GM12891 (cell line): ENCODE measurements around the gene C4orf51.
A peak's percentile ranks its signal among the peaks of the same experiment; 100 is the strongest.

Experiments
- DNase-seq: peaks from one replicate; pipeline ENCODE4 v3.0.0; 2011; ENCODE audit warnings: low spot score; ENCODE audit not compliant: insufficient read length
- FAIRE-seq: peaks from 2 replicates; lab custom pipeline; 2011; peaks lifted over from hg19 to GRCh38; lab: Jason Lieb, UNC
- PAX5 ChIP-seq: IDR thresholded peaks from 2 replicates; pipeline ENCODE4 v1.6.1; 2011; ENCODE audit warnings: low read length, moderate library complexity, mild to moderate bottlenecking; ENCODE audit not compliant: insufficient read depth, severe bottlenecking
- POLR2A ChIP-seq: IDR thresholded peaks from 2 replicates; pipeline ENCODE4 v1.6.1; 2011; ENCODE audit warnings: low read depth, low read length, control low read depth
- POLR2AphosphoS5 ChIP-seq: IDR thresholded peaks from 2 replicates; pipeline ENCODE4 v1.6.1; 2011; ENCODE audit warnings: low read depth, low read length, control low read depth
- POU2F2 ChIP-seq: IDR thresholded peaks from 2 replicates; pipeline ENCODE4 v1.6.1; 2011; ENCODE audit warnings: low read depth, mild to moderate bottlenecking, control low read depth, low read length, moderate library complexity
- SPI1 ChIP-seq: IDR thresholded peaks from 2 replicates; pipeline ENCODE4 v1.6.1; 2011; ENCODE audit warnings: low read depth, low read length, control low read depth
- TAF1 ChIP-seq: IDR thresholded peaks from 2 replicates; pipeline ENCODE4 v1.6.1; 2011; ENCODE audit warnings: low read depth, low read length, control low read depth

The C4orf51 gene

DNA sequence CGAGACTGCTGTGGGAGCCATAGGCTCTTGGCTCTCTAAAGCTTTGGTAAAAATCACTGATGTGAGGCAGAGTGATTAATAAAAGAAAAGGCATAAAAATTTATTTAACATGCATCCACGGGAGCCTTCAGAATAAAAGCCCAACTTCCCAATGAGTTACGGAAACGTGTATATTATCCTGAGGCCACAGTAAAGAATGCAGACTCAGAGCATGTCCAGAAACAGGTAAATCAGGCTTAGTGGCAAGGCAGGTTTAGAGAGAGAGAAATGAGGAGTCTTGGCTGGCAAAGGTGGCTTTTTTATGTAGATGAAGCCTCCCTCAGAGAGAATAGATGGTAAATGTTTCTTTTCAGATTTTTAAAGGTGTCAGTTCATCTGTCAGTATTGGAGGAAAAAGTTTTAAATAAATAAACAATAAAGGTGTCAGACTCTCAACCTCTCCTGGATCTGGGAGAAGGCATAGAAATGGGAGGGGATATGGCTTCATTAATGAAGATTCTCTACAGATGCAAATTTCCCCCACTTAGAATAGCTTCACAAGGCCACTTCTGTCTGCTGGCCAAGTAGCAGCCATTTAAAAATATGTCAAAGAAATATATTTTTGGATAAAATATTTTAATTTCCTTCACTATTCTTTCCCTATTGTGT lies 24.0 kb downstream of the C4orf51 start:
- DNase-seq (no peak), FAIRE-seq (no peak)
- no peak for TF ChIP-seq TAF1
- no peak for TF ChIP-seq POLR2AphosphoS5
- TF ChIP-seq POLR2A = no peak
- TF ChIP-seq PAX5 = no peak
- no peak for TF ChIP-seq POU2F2
- no peak for TF ChIP-seq SPI1

DNA sequence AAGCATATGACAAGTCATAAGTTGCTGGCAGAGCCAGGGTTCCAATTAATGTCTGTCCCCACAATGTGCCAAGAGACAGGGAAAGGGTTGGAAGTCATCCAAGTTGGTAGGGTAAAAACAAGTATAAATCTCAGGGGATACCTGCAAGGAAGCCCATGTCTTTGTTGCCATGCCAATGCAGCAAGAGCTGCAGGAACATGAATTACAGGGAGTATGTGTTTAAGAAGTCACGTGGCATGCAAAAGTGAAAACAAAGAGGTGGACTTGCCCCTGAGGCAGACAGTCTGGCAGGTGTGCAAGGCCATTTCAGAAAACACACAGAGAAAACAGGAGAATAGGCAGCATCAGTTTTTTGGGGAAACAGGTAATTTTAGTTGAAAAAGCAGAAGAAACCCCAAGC lies 29.4 kb downstream of the C4orf51 start:
- TF ChIP-seq POLR2AphosphoS5 (no peak), POLR2A (no peak), PAX5 (no peak), SPI1 (no peak), TAF1 (no peak), POU2F2 (no peak)
- FAIRE-seq = no peak
- DNase-seq = no peak

DNA sequence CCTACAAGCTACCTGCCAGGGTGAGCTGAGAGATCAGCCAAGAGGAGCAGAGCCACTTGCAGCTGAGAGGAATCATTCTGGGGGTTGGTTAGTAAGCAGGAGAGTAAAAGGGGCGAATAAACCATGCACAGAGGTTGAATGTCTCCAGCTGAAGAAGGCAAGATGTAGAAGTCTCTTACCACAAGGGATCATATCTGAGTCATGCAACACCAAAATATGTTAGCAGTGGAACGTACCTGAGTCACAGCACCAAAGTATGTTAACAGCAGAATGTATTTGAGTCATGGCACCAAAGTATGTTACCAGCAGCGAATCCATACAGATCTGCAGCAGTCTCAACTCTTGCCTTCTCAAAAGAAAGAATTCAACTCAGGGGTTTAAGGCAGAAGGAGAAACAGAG lies 29.9 kb downstream of the C4orf51 start:
- TF ChIP-seq PAX5 (no peak), TAF1 (no peak)
- DNase-seq (no peak), FAIRE-seq (peak; percentile 13)

DNA sequence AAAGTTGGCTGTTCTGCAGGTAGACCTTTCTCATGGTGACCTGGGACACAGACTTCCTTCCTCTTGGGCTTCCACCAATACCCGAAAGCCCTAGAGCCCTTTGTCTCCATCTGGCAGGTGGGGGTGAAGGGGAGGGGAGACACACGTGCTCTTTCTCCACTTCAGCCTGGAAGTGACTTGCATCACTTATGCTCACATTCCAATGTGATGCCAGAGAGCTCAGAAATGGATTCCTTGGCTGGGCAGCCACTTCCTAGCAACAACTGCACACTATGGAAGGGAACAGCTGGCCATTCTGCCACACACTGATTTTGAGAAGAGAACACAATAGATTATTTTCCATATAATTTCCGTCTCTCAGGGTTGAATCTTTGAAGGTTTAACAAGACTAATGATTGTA lies 36.3 kb downstream of the C4orf51 start:
- FAIRE-seq = no peak
- DNase-seq = no peak
- TF ChIP-seq TAF1 = no peak
- TF ChIP-seq SPI1 = no peak
- no peak for TF ChIP-seq POLR2A
- no peak for TF ChIP-seq PAX5
- no peak for TF ChIP-seq POU2F2
- no peak for TF ChIP-seq POLR2AphosphoS5

DNA sequence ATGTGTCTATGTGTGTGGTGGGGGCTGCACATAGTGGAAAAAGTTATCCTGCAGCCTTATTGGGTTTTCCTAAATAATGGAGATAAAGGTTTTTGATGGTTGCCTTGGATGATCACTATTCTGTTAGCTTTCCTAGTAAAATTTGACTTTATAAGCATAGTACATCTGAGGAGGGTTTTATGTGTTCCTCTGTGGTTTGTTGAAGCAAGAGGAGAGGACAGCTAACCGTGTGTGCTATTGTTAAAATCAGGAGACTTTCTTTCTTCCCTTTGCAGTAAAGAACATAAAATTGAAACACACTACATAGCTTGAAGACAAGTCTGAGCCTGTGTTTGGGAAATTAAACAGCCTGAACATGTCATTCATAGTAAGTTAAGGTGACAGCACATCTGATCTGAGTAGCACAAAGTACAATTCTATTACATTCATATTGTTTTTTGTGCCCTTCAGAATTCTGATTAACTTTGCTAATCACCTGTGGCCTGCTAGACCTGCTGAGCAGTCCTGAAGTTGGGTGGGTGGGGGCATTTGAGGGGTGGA lies 36.8 kb downstream of the C4orf51 start:
- TF ChIP-seq TAF1 (no peak), POU2F2 (no peak), POLR2A (no peak), PAX5 (no peak), SPI1 (no peak)
- DNase-seq (no peak), FAIRE-seq (no peak)

DNA sequence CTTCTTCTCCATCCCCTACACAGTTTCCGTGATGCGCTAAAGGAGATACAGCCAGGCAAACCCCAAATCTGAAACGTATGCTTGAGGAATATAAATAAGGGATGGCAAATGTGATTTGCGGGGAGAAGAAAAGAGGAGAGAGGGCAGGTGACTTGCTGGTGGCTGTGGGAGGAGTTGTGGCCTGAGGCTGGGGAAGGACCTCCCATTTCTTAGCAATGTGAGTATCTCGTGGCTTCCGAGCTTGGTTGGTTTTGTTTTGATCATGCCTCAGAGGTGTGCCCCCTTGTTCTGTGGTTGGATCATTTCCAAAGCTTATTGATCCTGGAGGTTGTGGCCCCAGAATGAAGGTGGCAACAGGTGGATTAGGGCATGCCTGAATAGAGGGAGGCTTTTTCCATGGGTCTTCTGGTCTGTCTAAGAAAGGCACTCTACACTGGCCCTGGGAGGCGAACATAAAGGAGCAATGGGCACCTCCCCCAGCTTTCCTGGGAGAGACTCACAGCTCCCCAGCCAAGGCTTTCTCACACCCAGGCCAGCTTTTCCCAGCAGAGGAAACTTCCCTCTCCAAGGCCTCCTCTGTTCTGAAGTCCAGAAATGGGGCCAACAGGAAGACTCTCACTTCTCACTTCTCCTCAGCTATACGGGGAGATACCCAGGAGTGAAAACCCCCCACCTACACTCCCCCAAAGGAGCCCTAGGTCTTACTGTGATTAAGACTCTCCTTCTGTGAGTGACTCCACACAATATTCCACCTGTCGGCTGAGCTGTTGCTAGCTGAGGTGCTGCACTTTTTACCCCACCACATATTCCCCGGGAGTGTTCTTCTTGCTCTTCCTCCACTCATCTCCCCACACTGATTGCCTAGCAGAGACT lies 40.0 kb downstream of the C4orf51 start:
- FAIRE-seq = peak; percentile 79
- no peak for DNase-seq

DNA sequence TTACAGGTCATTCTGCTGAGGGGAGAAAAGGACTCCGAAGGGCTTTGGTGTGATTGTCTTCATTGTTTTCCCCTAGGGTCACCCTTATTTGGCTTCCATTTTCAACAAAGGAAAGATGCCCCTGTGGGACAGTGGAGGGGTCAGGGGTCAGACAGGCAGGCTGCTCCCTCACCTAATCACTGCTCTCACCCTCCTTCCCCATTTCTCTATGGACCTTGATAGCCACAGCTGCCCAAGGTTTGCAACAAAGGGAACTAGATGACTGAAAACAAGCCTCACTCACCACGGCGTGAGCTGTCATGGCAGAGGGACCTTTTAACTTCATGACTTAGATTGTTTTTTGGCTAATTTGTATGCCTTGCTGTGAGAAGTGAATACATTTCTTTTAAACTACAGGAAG lies 40.7 kb downstream of the C4orf51 start:
- no peak for TF ChIP-seq TAF1
- no peak for TF ChIP-seq PAX5
- TF ChIP-seq POU2F2 = no peak
- no peak for TF ChIP-seq POLR2A
- TF ChIP-seq POLR2AphosphoS5 = no peak
- TF ChIP-seq SPI1 = no peak
- DNase-seq (no peak), FAIRE-seq (no peak)

More for the DNA sequence above, 40.0 kb downstream of the C4orf51 start:
- peak; percentile 85 for TF ChIP-seq SPI1
- no peak for TF ChIP-seq TAF1
- TF ChIP-seq PAX5 = no peak
- TF ChIP-seq POLR2AphosphoS5 = no peak

DNA sequence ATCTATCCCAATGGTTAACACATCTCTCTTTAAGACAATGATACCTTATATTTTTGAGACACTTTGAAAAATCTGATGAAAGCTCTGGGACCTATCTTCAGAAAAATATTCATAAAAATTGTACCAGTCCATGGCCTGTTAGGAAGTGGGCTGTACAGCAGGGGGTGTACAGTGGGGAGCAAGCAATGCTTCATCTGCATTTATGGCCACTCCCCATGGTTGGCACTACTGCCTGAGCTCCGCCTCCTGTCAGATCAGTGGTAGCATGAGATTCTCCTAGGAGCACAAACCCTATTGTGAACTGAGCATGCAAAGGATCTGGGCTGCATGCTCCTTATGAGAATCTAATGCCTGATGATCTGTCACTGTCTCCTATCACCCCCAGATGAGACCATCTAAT lies 42.6 kb downstream of the C4orf51 start:
- FAIRE-seq (no peak), DNase-seq (no peak)
- TF ChIP-seq POLR2A (no peak), POLR2AphosphoS5 (no peak), PAX5 (no peak), POU2F2 (no peak), SPI1 (no peak), TAF1 (no peak)

DNA sequence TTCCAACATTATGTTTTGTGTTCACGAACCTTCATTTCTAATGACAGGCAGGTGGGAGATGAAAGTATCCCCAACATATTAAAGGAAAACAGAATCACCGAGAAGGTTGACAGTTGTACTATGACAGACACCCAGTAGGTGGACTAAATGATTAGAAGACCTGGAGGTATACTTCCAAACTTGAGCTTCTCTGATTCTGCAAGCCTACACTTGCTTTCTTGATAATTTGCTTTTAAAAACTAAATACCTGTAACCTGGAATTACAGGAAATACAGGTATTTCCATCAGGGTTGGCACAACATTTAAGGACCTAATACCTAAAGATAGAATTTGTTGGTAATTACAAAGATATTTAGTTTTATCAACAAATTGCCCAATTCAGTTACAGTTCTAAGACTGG lies 43.4 kb downstream of the C4orf51 start:
- TF ChIP-seq SPI1 = no peak
- no peak for TF ChIP-seq PAX5
- TF ChIP-seq POLR2AphosphoS5 = no peak
- no peak for TF ChIP-seq POLR2A
- no peak for TF ChIP-seq TAF1
- TF ChIP-seq POU2F2 = no peak
- no peak for FAIRE-seq
- DNase-seq = no peak

DNA sequence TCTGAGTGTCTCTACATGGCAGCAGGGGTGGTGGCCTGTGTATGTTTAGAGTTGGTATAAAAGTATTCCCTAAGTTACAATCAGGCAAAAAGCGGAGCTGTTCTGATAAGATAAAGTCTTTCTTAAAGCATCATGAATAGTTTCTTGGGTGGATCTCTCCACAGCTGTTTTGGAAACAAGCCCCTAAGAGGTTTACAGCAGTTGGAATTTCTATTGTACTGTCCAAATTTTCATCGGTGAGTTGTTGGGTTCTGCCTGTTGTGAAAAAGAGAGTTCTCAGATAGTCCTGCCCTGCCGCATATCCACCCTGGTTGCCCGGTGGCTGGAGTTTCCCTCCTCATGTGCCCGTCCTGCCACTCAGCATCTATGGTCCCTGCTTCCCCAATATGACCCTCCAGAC lies 50.1 kb downstream of the C4orf51 start:
- TF ChIP-seq PAX5 (no peak), POLR2AphosphoS5 (no peak), POLR2A (no peak), TAF1 (no peak)
- DNase-seq (no peak), FAIRE-seq (no peak)
